ENCODE results near the gene NKAIN4. TPM values are rescaled to one million over a fixed set of nuclear protein-coding genes. Genes with fewer than 3 reads are reported as not detected.

The NKAIN4 gene
- total RNA-seq, 4 donors from 2014 or later = 0.79 TPM; not detected in 3

GRCh38 chr20:63284544-63284949 is 30.3 kb upstream of the NKAIN4 start:
- in situ Hi-C loops (cut with MboI; ENCODE audit: low pct_ligation_motif_present in 1 of 4, low pct_unique_long_range_greater_than_20kb in 1 of 4, low sequenced_read_pairs in 3 of 4) (no loop called here), intact Hi-C loops (cut with DNase I; ENCODE audit: low total_unique reads) (no loop called here)
- H3K4me1 ChIP-seq = no peaks in the 10 kb centered on the region
- no peak overlapping the region for H3K4me3 ChIP-seq
- H3K9me3 ChIP-seq = no peaks in the 10 kb centered on the region
- H3K27me3 ChIP-seq = no peaks in the 10 kb centered on the region
- WGBS, 2 donors (ENCODE audit: low coverage in 1 of 2) = 74% methylated on average over 25 of the region's 25 CpGs; no CpG with 5 or more reads in 1 of the 2 donors
- peaks cover 0 to 16% (median 6%) of the 10 kb centered on the region in 4 donors for H3K36me3 ChIP-seq
- H3K27ac ChIP-seq = no peak overlapping the region
- no peak for DNase-seq
- TF ChIP-seq EP300 (IDR thresholded peaks at IDR 0.05; ENCODE audit: low read depth) = no peak
- no peak for TF ChIP-seq POLR2AphosphoS5 (IDR thresholded peaks at IDR 0.05)
- TF ChIP-seq CTCF (IDR thresholded peaks at IDR 0.05) = no peak
- TF ChIP-seq POLR2A (IDR thresholded peaks at IDR 0.05) = no peak

GRCh38 chr20:63284083-63284440 is 29.8 kb upstream of the NKAIN4 start:
- Histone ChIP-seq H3K27ac (no peak overlapping the region), H3K4me3 (no peak overlapping the region), H3K4me1 (no peaks in the 10 kb centered on the region), H3K36me3 (peaks cover 0 to 20% (median 9%) of the 10 kb centered on the region in 4 donors), H3K27me3 (no peaks in the 10 kb centered on the region), H3K9me3 (no peaks in the 10 kb centered on the region)
- in situ Hi-C loops (cut with MboI; ENCODE audit: low pct_ligation_motif_present in 1 of 4, low pct_unique_long_range_greater_than_20kb in 1 of 4, low sequenced_read_pairs in 3 of 4) (no loop called here), intact Hi-C loops (cut with DNase I; ENCODE audit: low total_unique reads) (no loop called here)
- WGBS, 2 donors (ENCODE audit: low coverage in 1 of 2) = 70% methylated on average over 14 of the region's 14 CpGs; no CpG with 5 or more reads in 1 of the 2 donors
- no peak for DNase-seq
- TF ChIP-seq CTCF (IDR thresholded peaks at IDR 0.05) (no peak), POLR2A (IDR thresholded peaks at IDR 0.05) (no peak)

DNA sequence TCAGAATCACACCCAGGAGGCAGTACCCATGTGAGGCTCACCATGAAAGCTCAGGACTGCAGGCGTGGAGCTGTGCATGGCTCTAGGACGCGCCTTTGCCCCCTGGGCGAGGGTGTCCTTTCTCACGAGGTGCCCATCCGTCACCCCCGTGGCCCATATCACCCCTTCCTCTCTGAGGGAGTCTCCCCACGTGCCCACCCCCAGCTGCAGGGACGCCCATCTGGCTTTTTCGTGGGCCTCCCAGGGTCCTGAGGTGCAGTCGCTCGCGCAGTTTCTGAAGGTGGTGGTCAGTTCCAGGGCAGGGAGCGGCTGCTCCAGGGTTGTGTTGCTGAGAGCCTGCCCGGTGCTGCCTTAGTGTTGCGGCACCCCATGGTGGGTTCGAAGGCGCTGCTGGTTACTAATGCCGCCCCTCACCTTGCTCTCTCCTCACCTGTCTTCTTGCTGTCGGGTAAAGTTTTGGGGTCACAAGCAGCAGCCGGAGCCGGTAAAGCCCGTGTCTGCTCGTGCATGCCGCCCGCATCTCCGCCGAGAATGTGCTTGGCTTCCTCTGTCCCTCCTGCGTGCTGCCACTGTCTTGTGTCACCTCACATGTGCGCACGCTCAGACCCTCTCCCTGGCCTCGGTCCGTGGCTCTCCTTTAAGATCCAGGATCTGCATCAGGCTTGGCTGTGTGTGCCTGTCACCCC is 29.3 kb upstream of the NKAIN4 start:
- WGBS, 2 donors (ENCODE audit: low coverage in 1 of 2) = 93% methylated on average over 33 of the region's 33 CpGs; no CpG with 5 or more reads in 1 of the 2 donors
- intact Hi-C loops (cut with DNase I; ENCODE audit: low total_unique reads) = no loop called here
- in situ Hi-C loops (cut with MboI; ENCODE audit: low pct_ligation_motif_present in 1 of 4, low pct_unique_long_range_greater_than_20kb in 1 of 4, low sequenced_read_pairs in 3 of 4) = no loop called here
- DNase-seq = no peak
- Histone ChIP-seq H3K27ac (no peak overlapping the region), H3K9me3 (no peaks in the 10 kb centered on the region), H3K27me3 (no peaks in the 10 kb centered on the region), H3K4me3 (no peak overlapping the region), H3K4me1 (no peaks in the 10 kb centered on the region), H3K36me3 (peaks cover 0 to 26% (median 10%) of the 10 kb centered on the region in 4 donors)
- no peak for TF ChIP-seq EP300 (IDR thresholded peaks at IDR 0.05; ENCODE audit: low read depth)
- no peak for TF ChIP-seq POLR2A (IDR thresholded peaks at IDR 0.05)
- TF ChIP-seq CTCF (IDR thresholded peaks at IDR 0.05) = no peak
- TF ChIP-seq POLR2AphosphoS5 (IDR thresholded peaks at IDR 0.05) = no peak

DNA sequence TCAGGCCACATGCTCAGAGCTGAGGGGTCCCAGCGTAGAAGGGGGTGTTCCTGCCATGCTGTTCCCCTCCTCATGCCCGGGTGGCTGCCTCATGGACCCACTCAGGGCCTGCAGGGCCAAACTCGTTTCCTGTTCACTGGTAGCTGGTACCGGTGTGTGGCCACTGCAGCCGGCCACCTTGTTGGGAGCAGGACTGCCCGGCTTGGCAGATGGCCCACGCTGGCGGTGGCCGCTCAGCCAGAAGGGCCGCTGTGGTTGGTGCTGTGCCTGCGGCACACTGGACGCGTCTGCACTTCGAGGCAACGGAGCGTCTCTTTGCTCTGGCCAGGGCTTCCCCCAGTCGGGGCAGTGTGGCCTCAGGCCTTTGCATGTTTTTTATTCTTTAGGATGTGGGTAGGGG is 28.7 kb upstream of the NKAIN4 start:
- DNase-seq = no peak
- no peaks in the 10 kb centered on the region for H3K9me3 ChIP-seq
- no peak overlapping the region for H3K4me3 ChIP-seq
- in situ Hi-C loops (cut with MboI; ENCODE audit: low pct_ligation_motif_present in 1 of 4, low pct_unique_long_range_greater_than_20kb in 1 of 4, low sequenced_read_pairs in 3 of 4) = no loop called here
- WGBS, 2 donors (ENCODE audit: low coverage in 1 of 2) = 82% methylated on average over 17 of the region's 17 CpGs; no CpG with 5 or more reads in 1 of the 2 donors
- TF ChIP-seq POLR2AphosphoS5 (IDR thresholded peaks at IDR 0.05) = no peak
- TF ChIP-seq CTCF (IDR thresholded peaks at IDR 0.05) = no peak
- TF ChIP-seq EP300 (IDR thresholded peaks at IDR 0.05; ENCODE audit: low read depth) = no peak
- no peak for TF ChIP-seq POLR2A (IDR thresholded peaks at IDR 0.05)
- intact Hi-C loops (cut with DNase I; ENCODE audit: low total_unique reads) = no loop called here
- no peak overlapping the region for H3K27ac ChIP-seq
- H3K36me3 ChIP-seq = peaks cover 0 to 26% (median 10%) of the 10 kb centered on the region in 4 donors
- H3K27me3 ChIP-seq = no peaks in the 10 kb centered on the region
- no peaks in the 10 kb centered on the region for H3K4me1 ChIP-seq

Measured in transverse colon (tissue), 4 donors.